ENCODE data around the gene CDC37L1. TPM values are rescaled to one million over a fixed set of nuclear protein-coding genes. Genes with fewer than 3 reads are reported as not detected.

Gene CDC37L1
- total RNA-seq, 3 donors from 2014 or later: 36.4 to 53.4 (median 42.7) TPM

DNA sequence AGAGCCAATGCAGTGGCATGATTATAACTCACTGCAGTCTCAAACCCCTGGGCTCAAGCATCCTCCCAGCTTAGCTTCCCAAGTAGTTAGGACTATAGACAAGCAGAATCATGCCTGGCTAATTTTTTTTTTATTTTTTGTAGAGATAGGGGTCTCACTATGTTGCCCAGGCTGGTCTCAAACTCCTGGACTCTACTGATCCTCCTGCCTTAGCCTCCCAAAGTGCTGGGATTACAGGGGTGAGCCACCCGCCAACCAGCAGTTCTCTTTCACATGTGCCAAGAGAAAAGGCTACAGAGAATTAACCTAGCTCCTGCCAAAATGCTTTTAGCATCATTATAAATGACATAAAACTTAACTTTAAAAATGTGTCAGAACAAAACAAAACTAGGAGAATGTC, 53.5 kb downstream of the CDC37L1 start:
- H3K9me3 ChIP-seq: no peaks in the 10 kb centered on the region
- intact Hi-C loops (cut with DNase I; ENCODE audit: low total_unique reads): no loop called here
- DNase-seq (ENCODE audit: low spot score in 2 of 2): no peak
- H3K27ac ChIP-seq: no peak overlapping the region
- no peaks in the 10 kb centered on the region for H3K36me3 ChIP-seq
- H3K27me3 ChIP-seq: no peaks in the 10 kb centered on the region
- H3K4me1 ChIP-seq: no peaks in the 10 kb centered on the region
- no peak overlapping the region for H3K4me3 ChIP-seq
- no peak for TF ChIP-seq POLR2AphosphoS5 (IDR thresholded peaks at IDR 0.05)
- TF ChIP-seq POLR2A (IDR thresholded peaks at IDR 0.05): no peak
- TF ChIP-seq, protein P1, sequence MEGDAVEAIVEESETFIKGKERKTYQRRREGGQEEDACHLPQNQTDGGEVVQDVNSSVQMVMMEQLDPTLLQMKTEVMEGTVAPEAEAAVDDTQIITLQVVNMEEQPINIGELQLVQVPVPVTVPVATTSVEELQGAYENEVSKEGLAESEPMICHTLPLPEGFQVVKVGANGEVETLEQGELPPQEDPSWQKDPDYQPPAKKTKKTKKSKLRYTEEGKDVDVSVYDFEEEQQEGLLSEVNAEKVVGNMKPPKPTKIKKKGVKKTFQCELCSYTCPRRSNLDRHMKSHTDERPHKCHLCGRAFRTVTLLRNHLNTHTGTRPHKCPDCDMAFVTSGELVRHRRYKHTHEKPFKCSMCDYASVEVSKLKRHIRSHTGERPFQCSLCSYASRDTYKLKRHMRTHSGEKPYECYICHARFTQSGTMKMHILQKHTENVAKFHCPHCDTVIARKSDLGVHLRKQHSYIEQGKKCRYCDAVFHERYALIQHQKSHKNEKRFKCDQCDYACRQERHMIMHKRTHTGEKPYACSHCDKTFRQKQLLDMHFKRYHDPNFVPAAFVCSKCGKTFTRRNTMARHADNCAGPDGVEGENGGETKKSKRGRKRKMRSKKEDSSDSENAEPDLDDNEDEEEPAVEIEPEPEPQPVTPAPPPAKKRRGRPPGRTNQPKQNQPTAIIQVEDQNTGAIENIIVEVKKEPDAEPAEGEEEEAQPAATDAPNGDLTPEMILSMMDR (IDR thresholded peaks at IDR 0.05): no peak

DNA sequence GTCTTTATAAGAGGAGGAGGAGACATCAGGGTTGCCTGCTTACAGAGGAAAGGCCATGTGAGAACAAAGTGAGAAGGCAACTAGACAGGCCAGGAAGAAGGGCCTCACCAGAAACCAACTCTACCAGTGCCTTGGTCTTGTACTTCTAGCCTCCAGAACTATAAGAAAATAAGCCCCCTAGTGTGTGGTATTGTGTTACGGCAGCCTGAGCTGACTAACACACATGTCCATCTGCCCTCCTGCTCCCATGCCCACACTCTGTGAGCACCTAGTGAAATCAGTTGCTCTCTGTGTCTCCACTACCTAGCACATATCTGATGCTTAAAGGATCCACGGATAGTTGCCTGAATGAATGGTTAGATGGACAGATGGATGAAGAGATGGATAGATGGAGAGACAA, 54.8 kb downstream of the CDC37L1 start:
- no peak for DNase-seq (ENCODE audit: low spot score in 2 of 2)
- Histone ChIP-seq H3K4me1 (peaks cover 0 to 2% of the 10 kb centered on the region in 2 donors), H3K9me3 (no peaks in the 10 kb centered on the region), H3K4me3 (no peak overlapping the region), H3K27me3 (no peaks in the 10 kb centered on the region), H3K36me3 (no peaks in the 10 kb centered on the region), H3K27ac (no peak overlapping the region)
- TF ChIP-seq POLR2A (IDR thresholded peaks at IDR 0.05) (no peak), POLR2AphosphoS5 (IDR thresholded peaks at IDR 0.05) (no peak)
- TF ChIP-seq, protein P1 (IDR thresholded peaks at IDR 0.05): no peak
- intact Hi-C loops (cut with DNase I; ENCODE audit: low total_unique reads): no loop called here

DNA sequence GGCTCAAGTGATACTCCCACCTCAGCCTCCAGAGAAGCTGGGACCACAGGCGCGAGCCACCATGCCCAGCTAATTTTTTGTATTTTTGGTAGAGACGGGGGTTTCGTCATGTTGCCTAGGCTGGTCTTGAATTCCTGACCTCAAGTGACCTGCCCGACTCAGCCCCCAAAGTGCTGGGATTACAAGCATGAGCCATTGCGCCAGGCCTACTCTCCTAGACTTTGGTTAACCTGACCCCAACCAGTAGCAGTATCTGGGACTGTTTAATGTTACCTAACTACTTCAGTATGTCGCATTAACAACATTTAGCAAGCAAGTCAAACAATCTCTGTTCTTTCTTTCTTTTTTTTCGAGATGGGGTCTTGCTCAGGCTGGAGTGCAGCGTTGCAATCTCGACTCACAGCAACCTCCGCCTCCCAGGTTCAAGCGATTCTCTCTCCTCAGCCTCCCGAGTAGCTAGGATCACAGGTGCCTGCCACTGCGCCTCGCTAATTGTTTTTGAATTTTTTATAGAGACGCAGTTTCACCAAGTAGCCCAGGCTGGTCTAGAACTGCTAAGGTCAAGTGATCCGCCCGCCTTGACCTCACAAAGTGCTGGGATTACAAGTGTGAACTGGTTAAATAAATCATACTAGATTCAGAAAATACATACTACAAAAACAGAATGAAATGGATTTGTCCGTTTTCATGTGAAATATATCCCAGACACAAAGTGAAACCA, 59.7 kb downstream of the CDC37L1 start:
- no peaks in the 10 kb centered on the region for H3K27me3 ChIP-seq
- no peaks in the 10 kb centered on the region for H3K9me3 ChIP-seq
- no peak for DNase-seq (ENCODE audit: low spot score in 2 of 2)
- H3K27ac ChIP-seq: peak overlapping the region in 1 of 2 donors; percentile 94
- TF ChIP-seq, protein P1 (IDR thresholded peaks at IDR 0.05): no peak
- intact Hi-C loops (cut with DNase I; ENCODE audit: low total_unique reads): no loop called here
- H3K36me3 ChIP-seq: no peaks in the 10 kb centered on the region
- peak overlapping the region; percentile 73 to 87 (median 76) for H3K4me3 ChIP-seq
- peaks cover 0 to 5% of the 10 kb centered on the region in 2 donors for H3K4me1 ChIP-seq

DNA sequence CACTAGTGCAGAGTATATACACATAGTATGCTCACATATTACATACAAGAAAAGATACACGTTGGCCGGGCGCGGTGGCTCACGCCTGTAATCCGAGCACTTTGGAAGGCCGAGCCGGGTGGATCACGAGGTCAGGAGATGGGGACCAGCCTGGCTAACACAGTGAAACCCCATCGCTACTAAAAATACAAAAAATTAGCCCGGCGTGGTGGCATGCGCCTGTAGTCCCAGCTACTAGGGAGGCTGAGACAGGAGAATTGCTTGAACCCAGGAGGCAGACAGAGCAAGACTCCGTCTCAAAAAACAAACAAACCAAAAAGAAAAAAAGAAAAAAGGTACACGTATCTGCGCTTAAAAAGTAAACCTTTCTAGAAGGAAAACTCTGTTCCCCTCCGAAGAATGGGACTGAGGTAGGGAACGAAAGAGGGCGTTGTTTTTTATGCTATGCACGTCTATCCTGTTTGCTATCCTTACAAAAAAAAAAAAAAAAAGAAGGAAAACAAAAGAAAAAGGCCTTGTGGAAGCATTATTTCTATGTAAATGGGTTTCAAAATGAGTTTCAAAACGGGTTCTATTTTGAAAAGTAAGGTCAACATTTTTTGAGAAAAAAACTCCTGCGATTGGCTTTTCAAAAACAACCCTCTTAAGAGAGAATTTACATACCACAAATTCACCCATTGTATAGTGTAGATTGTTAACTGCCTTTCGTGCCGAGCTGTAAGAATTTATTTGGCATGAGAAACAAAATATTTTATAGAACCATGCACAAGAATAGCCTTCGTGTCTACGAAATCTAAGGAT, 60.4 kb downstream of the CDC37L1 start:
- Histone ChIP-seq H3K4me3 (peak overlapping the region; percentile 73 to 87 (median 76)), H3K27me3 (no peaks in the 10 kb centered on the region), H3K4me1 (peaks cover 0 to 5% of the 10 kb centered on the region in 2 donors), H3K9me3 (no peaks in the 10 kb centered on the region), H3K36me3 (no peaks in the 10 kb centered on the region), H3K27ac (peak overlapping the region; percentile 94 to 98)
- intact Hi-C loops (cut with DNase I; ENCODE audit: low total_unique reads): no loop called here
- TF ChIP-seq POLR2A (IDR thresholded peaks at IDR 0.05) (no peak), POLR2AphosphoS5 (IDR thresholded peaks at IDR 0.05) (no peak)
- TF ChIP-seq, protein P1 (IDR thresholded peaks at IDR 0.05): no peak
- DNase-seq (ENCODE audit: low spot score in 2 of 2): no peak

DNA sequence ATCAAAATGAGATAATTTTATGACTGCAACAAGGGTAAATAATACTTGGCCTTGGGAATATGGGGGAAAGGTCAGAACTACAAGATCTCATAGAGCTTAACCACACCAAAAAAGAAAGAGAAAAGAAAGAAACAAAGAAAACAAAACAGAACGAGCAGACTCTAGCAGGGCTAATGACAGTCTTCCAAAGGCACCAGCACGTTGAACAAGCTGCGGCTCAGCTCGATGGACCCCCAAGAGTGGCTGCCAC, 60.9 kb downstream of the CDC37L1 start:
- H3K27ac ChIP-seq: peak overlapping the region; percentile 94 to 98

More for the DNA sequence above, 60.9 kb downstream of the CDC37L1 start:
- H3K36me3 ChIP-seq: no peaks in the 10 kb centered on the region
- H3K4me1 ChIP-seq: peaks cover 0 to 5% of the 10 kb centered on the region in 2 donors
- no peak for TF ChIP-seq POLR2AphosphoS5 (IDR thresholded peaks at IDR 0.05)
- TF ChIP-seq POLR2A (IDR thresholded peaks at IDR 0.05): no peak
- TF ChIP-seq, protein P1 (IDR thresholded peaks at IDR 0.05): no peak
- intact Hi-C loops (cut with DNase I; ENCODE audit: low total_unique reads): no loop called here
- H3K9me3 ChIP-seq: no peaks in the 10 kb centered on the region
- no peak for DNase-seq (ENCODE audit: low spot score in 2 of 2)
- H3K4me3 ChIP-seq: peak overlapping the region; percentile 73 to 87 (median 76)
- H3K27me3 ChIP-seq: no peaks in the 10 kb centered on the region
